Upper lobe of left lung (tissue), 4 donors: Measurements from ENCODE around the gene GSTM1.

Experiments used
- CTCF ChIP-seq, 6 experiments: fragments of 450-650 bp in 4 of 6; fragments of 200-600 bp in 2 of 6; sonication (generic) in 2 of 6; IDR thresholded peaks; one replicate each; pipeline ENCODE4 v1.5.1; 2016 to 2019; ENCODE audit warnings: antibody characterized with exemption in 6 of 6
- POLR2A ChIP-seq, 4 donors: fragments of 450-650 bp; IDR thresholded peaks; one replicate each; pipeline ENCODE4 v1.5.1; 2016 to 2017; ENCODE audit warnings: antibody characterized with exemption in 4 of 4, mild to moderate bottlenecking in 2 of 4
- POLR2AphosphoS5 ChIP-seq, 2 donors: sonication (generic); formaldehyde crosslinking; IDR thresholded peaks; one replicate each; pipeline ENCODE4 v1.5.1; 2017; ENCODE audit warnings: antibody characterized with exemption in 2 of 2

GRCh38 chr1:109652402-109652801, 35.2 kb upstream of the GSTM1 start:
- TF ChIP-seq POLR2AphosphoS5 (IDR thresholded peaks at IDR 0.05) (no peak), POLR2A (IDR thresholded peaks at IDR 0.05) (no peak), CTCF (IDR thresholded peaks at IDR 0.05) (no peak)
